ENCODE measurements around the gene EVI2B.
"Not testable (repeated sequence)": the region's sequence is repeated elsewhere in the genome, so short reads cannot be mapped to it uniquely, and the experiment has no call there.

Gene EVI2B

GRCh38 chr17:31266042-31266441 is 47.8 kb downstream of the EVI2B start:
- no peak for DNase-seq

DNA sequence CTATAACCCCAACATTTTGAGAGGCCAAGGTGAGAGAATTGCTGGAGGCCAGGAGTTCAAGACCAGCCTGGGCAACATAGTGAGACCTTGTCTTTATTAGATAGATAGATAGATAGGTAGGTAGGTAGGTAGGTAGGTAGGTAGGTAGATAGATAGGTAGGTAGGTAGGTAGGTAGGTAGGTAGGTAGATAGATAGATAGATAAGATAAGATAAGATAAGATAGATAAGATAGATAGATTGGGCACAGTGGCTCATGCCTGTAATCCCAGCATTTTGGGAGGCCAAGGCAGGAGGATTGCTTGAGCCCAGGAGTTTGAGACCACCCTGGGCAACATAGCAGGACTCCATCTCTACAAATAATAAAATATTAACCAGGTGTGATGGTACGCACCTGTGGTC is 50.9 kb downstream of the EVI2B start:
- DNase-seq: not testable (repeated sequence)

GRCh38 chr17:31261601-31262000 is 52.3 kb downstream of the EVI2B start:
- no peak for DNase-seq

DNA sequence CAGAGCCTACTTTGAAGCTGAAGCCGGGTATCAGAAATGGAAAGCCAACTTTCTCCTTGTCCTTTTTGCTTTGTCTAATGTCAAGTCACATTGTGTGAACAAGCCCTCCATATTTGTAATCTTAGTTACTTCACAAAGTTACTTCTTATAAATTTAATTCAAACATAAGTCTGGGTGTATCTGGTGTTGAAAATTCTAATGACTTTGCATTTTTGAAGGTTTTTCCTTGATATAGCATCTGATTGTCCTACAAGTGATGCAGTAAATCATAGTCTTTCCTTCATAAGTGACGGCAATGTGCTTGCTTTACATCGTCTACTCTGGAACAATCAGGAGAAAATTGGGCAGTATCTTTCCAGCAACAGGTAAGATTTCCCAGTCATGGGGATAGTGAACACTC is 53.7 kb downstream of the EVI2B start:
- DNase-seq: no peak

GRCh38 chr17:31256936-31257335 is 56.9 kb downstream of the EVI2B start:
- DNase-seq: no peak

GRCh38 chr17:31254654-31255053 is 59.2 kb downstream of the EVI2B start:
- no peak for DNase-seq

Measured in NCI-H524 (cell line).